Bronchial epithelial cell (primary cell): ENCODE results near the gene ARHGAP42. TPM values are rescaled to one million over a fixed set of nuclear protein-coding genes. Genes with fewer than 3 reads are reported as not detected.

Source experiments
- DNase-seq: peaks from one replicate; pipeline ENCODE4 v3.0.0-alpha.2; 2010; ENCODE audit warnings: low read depth
- FAIRE-seq: peaks from 2 replicates; lab custom pipeline; 2011; peaks lifted over from hg19 to GRCh38; lab: Jason Lieb, UNC
- H3K27me3 ChIP-seq: 2 replicates; pipeline ENCODE4 v1.5.1; 2011; ENCODE audit warnings: low read length; ENCODE audit not compliant: control insufficient read depth, insufficient read depth
- H3K36me3 ChIP-seq: 2 replicates; pipeline ENCODE4 v1.5.1; 2011; ENCODE audit warnings: low read length; ENCODE audit not compliant: control insufficient read depth, insufficient read depth
- H3K4me3 ChIP-seq: 2 replicates; pipeline ENCODE4 v1.5.1; 2011; ENCODE audit warnings: mild to moderate bottlenecking, low read depth, low read length, control low read depth
- total RNA-seq: library from RNA; depleted of rRNA; stranded (reverse); fragments of >200 nt; gene quantifications from 2 replicates; pipeline ENCODE4 v1.2.1, GENCODE V29; 2014
- TF ChIP-seq, protein P1 (sequence below): IDR thresholded peaks from 2 replicates; pipeline ENCODE4 v1.5.1; 2011; ENCODE audit warnings: mild to moderate bottlenecking, moderate library complexity, low read length, control low read depth, inconsistent platforms; ENCODE audit not compliant: insufficient read depth, severe bottlenecking

The ARHGAP42 gene
- total RNA-seq, 1 donor from 2014 or later, result 5.3 TPM

DNA sequence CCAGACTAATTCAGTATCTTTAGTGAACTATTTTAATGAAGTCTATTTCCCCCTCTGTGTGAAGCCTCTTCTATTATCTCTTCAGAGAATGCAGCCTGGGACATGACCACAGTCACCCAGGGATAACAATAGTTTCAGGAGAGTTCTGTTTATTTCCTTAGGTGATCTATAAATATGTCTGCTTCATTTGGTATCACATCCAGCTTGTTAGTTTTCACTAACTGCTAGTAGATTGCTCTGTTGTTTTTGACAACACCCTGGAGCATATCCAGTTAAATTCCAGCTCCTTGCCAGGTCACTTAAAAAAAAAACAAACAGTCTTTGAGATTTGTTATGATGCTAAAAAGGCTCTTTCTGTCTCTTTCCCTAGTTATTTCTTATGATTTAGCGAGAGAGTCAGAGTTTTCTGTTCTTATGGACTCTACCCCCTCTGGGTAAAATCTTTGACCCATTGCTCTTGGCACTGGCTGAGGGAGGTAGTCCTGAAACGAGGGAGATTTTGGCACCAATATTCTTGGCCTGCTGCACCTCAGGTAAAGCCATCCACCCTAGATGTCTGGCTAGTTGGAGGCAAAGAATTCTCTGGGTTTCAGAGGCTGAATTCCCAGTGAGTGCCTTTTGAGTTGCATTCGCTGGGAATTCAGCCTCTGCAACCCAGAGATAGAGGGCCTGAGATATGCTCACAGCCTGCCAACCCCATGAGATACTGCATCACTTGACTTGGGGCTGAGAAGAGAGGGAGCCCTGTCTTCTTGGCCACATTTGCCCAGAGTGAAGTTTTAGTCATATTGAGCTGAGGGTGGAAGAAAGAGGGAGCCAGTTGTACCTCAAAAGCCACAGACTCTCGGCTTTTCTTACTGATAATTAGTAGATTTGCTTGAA, 283.4 kb downstream of the ARHGAP42 start:
- no peaks in the 10 kb centered on the region for H3K27me3 ChIP-seq
- H3K4me3 ChIP-seq, result no peak overlapping the region
- TF ChIP-seq, protein P1, sequence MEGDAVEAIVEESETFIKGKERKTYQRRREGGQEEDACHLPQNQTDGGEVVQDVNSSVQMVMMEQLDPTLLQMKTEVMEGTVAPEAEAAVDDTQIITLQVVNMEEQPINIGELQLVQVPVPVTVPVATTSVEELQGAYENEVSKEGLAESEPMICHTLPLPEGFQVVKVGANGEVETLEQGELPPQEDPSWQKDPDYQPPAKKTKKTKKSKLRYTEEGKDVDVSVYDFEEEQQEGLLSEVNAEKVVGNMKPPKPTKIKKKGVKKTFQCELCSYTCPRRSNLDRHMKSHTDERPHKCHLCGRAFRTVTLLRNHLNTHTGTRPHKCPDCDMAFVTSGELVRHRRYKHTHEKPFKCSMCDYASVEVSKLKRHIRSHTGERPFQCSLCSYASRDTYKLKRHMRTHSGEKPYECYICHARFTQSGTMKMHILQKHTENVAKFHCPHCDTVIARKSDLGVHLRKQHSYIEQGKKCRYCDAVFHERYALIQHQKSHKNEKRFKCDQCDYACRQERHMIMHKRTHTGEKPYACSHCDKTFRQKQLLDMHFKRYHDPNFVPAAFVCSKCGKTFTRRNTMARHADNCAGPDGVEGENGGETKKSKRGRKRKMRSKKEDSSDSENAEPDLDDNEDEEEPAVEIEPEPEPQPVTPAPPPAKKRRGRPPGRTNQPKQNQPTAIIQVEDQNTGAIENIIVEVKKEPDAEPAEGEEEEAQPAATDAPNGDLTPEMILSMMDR, result no peak
- no peaks in the 10 kb centered on the region for H3K36me3 ChIP-seq
- DNase-seq (no peak), FAIRE-seq (no peak)

DNA sequence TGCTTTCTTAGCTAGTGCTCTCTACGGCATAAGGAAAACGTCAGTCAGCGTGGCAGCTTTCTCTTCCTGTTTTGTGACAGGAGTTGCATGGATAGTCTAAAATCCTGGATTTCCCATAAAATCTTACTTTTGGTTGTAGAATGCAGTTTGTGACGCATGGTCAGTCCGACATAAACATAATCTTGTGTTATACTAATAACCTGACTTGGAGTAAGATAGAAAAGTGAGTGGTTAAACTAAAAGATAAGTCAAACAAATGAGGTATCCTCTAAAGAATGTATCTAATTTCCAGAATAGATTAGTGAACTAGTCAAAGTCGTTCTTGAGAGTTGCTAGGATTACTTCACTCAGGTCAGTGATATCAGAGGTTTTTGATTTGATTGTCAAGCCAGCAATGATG, 285.0 kb downstream of the ARHGAP42 start:
- Histone ChIP-seq H3K4me3 (no peak overlapping the region), H3K27me3 (no peaks in the 10 kb centered on the region), H3K36me3 (no peaks in the 10 kb centered on the region)
- TF ChIP-seq, protein P1, result no peak
- FAIRE-seq, result no peak
- no peak for DNase-seq

DNA sequence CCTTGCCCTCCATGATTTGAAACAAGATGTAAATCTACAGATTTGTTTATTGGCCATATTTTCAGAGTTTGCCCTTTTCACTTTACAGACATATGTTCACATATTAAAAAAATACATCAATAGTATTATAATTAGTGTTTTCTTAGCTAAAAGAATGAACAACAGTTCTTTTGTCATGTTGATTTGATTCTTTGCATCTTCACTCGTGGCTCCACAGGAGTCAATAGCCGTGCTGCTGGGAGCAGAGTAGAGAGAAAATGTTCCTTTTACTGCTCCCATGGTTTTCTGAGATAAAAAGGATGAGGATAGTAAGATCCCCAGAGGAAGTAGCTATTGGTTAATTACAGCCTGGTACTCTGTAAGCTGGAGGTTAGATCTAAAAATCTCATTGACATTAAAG, 291.4 kb downstream of the ARHGAP42 start:
- FAIRE-seq (no peak), DNase-seq (no peak)
- TF ChIP-seq, protein P1, result no peak
- no peak overlapping the region for H3K4me3 ChIP-seq
- no peaks in the 10 kb centered on the region for H3K36me3 ChIP-seq
- no peaks in the 10 kb centered on the region for H3K27me3 ChIP-seq

DNA sequence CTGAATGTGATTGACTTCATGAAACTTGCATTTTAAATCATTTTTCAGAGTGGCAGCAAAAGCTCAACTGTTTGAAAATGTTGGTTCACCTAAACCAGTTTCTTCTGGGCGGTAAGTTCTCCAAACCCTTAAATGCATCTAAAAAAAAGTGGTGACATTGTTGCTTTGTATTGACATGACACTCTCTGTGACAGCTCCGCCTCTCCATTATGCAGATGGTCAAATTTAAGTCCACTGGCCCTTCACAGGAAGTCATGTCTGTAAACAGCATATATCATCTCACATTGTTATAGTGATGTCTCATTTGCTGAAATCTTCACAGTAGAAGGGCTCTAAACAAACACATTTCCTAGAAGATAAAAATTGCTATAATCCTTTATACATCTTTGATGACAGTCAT, 291.9 kb downstream of the ARHGAP42 start:
- no peaks in the 10 kb centered on the region for H3K36me3 ChIP-seq
- DNase-seq (no peak), FAIRE-seq (no peak)
- TF ChIP-seq, protein P1, result no peak
- H3K27me3 ChIP-seq, result no peaks in the 10 kb centered on the region
- no peak overlapping the region for H3K4me3 ChIP-seq

DNA sequence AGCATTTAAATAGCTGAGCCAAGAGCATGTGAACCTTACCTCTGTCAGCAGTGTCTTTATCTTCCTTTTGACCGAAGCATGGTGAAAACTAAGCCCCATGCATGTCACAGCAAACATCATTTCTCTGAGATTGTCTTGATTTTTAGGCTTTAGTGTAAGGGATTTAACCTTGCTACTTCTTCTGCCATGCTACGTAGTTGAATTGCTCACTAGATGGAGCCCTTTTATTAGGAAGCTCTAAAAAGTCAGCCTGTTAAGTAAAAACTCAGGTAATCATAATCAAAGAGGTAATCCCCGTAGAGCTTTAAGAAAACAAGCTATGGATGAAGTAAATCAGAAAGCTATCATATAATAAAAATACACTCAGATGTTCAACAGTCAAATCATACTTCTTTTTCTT, 293.1 kb downstream of the ARHGAP42 start:
- DNase-seq (peak; percentile 42), FAIRE-seq (no peak)
- TF ChIP-seq, protein P1, result peak; percentile 12
- no peak overlapping the region for H3K4me3 ChIP-seq
- no peaks in the 10 kb centered on the region for H3K36me3 ChIP-seq
- H3K27me3 ChIP-seq, result no peaks in the 10 kb centered on the region
